OCI-LY3 (cell line): ENCODE measurements around the gene MYG1.

Source experiments
- CTCF ChIP-seq: fragments of 200-600, 300-600 bp; sonication (generic); IDR thresholded peaks from 2 replicates; pipeline ENCODE4 v1.5.1; 2014; ENCODE audit warnings: antibody characterized with exemption, low read length, low read depth
- EZH2phosphoT487 ChIP-seq: fragments of 200-600 bp; shearing (Covaris generic); IDR thresholded peaks from 2 replicates; pipeline ENCODE4 v1.6.1; 2018; ENCODE audit warnings: antibody characterized with exemption, mixed run types, low read depth

DNA sequence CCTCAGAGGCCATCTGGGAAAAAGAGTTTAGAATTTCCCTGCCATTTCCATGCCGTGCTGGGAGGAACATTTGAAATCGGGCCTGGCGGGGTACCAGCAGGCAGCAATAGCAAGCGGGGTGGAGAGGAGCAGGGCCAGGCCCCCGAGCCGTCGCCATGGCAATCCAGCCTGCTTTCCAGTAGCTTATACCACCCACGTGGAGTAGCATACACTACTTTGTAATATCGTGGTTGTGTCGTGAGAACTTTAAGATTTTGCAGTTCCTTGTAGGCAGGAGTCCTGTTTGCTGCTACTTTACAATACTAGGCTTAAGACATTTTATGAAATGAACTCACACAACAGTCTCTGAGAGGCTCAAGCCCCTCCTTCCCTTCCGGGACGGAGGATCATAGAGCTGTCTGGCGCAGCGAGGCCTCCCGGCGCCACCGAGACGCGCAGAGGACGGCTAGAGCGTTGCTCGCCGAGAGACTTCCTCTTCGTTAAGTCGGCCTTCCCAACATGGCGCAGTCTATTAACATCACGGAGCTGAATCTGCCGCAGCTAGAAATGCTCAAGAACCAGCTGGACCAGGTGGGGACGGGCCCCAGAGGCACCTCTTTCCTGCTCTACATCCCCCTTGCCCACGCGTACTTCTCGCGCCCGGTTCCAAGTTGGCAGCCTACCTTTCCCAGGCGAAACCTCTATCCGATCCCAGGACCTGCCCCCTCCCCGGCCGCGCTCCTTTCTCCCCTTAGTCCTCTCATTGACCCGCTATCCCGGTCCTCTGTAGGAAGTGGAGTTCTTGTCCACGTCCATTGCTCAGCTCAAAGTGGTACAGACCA lies 4.2 kb upstream of the MYG1 start, which contains the start of gene PFDN5:
- TF ChIP-seq CTCF (no peak), EZH2phosphoT487 (no peak)
